ENCODE data around the gene TFCP2L1. TPM values are rescaled to one million over a fixed set of nuclear protein-coding genes. Genes with fewer than 3 reads are reported as not detected.

The TFCP2L1 gene
- total RNA-seq, 1 experiment from 2014 or later: 4.3 TPM

DNA sequence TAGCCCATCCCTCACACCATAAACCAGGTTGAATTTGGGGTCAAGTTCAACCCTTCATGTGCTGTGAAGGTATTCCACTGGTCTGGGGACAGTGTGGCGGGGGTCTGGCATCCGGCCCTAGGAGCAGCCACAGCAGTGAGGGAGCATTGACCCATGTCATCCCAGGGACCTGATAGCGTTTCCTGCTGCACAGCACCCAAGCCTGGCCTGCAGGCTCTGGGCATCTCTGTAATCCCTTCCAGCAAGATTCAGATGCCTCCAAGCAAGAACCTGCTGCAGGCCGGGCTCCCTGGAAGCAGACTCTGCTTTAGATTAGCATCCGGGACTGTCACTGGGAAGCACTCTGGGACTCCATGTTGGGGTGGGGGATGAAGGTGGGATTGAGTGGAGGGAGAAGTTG, 90.4 kb downstream of the TFCP2L1 start (continued):
- TF ChIP-seq, protein P1, sequence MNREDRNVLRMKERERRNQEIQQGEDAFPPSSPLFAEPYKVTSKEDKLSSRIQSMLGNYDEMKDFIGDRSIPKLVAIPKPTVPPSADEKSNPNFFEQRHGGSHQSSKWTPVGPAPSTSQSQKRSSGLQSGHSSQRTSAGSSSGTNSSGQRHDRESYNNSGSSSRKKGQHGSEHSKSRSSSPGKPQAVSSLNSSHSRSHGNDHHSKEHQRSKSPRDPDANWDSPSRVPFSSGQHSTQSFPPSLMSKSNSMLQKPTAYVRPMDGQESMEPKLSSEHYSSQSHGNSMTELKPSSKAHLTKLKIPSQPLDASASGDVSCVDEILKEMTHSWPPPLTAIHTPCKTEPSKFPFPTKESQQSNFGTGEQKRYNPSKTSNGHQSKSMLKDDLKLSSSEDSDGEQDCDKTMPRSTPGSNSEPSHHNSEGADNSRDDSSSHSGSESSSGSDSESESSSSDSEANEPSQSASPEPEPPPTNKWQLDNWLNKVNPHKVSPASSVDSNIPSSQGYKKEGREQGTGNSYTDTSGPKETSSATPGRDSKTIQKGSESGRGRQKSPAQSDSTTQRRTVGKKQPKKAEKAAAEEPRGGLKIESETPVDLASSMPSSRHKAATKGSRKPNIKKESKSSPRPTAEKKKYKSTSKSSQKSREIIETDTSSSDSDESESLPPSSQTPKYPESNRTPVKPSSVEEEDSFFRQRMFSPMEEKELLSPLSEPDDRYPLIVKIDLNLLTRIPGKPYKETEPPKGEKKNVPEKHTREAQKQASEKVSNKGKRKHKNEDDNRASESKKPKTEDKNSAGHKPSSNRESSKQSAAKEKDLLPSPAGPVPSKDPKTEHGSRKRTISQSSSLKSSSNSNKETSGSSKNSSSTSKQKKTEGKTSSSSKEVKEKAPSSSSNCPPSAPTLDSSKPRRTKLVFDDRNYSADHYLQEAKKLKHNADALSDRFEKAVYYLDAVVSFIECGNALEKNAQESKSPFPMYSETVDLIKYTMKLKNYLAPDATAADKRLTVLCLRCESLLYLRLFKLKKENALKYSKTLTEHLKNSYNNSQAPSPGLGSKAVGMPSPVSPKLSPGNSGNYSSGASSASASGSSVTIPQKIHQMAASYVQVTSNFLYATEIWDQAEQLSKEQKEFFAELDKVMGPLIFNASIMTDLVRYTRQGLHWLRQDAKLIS (CRISPR knock-in tag; IDR thresholded peaks at IDR 0.05; ENCODE audit: borderline replicate concordance): no peak
- TF ChIP-seq SP1 (CRISPR knock-in tag; conservative IDR thresholded peaks at IDR 0.05): no peak
- TF ChIP-seq, protein P2, sequence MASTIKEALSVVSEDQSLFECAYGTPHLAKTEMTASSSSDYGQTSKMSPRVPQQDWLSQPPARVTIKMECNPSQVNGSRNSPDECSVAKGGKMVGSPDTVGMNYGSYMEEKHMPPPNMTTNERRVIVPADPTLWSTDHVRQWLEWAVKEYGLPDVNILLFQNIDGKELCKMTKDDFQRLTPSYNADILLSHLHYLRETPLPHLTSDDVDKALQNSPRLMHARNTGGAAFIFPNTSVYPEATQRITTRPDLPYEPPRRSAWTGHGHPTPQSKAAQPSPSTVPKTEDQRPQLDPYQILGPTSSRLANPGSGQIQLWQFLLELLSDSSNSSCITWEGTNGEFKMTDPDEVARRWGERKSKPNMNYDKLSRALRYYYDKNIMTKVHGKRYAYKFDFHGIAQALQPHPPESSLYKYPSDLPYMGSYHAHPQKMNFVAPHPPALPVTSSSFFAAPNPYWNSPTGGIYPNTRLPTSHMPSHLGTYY (CRISPR knock-in tag; IDR thresholded peaks at IDR 0.05): no peak
- no peak for TF ChIP-seq ZNF317 (CRISPR knock-in tag; IDR thresholded peaks at IDR 0.05; ENCODE audit: borderline replicate concordance, low read depth)

DNA sequence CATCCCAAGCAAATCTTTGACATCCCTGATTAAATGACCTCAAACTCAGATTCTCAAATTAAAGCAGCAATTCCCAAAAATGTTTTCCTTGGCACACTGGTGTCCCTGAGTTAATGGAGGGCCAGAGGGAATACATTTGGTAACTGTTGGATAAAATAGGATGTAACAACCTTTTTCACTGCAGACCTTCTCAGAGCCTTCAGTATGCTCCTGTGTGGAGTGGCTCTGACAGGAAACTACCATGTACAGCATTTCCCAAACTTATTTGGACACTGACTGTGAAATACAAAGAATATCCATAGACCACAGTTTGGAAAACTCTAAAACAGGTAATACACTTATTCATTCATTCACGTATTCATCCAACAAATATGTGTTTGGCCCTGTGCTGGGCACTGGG, 91.8 kb downstream of the TFCP2L1 start:
- Mint-ChIP-seq H3K4me1 (peaks cover 16% of the 10 kb centered on the region), H3K36me3 (no peaks in the 10 kb centered on the region), H3K4me3 (no peak overlapping the region), H3K27me3 (ENCODE audit: low read depth) (no peaks in the 10 kb centered on the region; the same call in 1 of the 2 replicates), H3K27ac (no peak overlapping the region), H3K9me3 (no peaks in the 10 kb centered on the region)
- ChIA-PET POLR2A (no interaction called here), CTCF (no interaction called here)
- ATAC-seq (no peak), DNase-seq (ENCODE audit: low spot score) (no peak)
- TF ChIP-seq, protein P3, sequence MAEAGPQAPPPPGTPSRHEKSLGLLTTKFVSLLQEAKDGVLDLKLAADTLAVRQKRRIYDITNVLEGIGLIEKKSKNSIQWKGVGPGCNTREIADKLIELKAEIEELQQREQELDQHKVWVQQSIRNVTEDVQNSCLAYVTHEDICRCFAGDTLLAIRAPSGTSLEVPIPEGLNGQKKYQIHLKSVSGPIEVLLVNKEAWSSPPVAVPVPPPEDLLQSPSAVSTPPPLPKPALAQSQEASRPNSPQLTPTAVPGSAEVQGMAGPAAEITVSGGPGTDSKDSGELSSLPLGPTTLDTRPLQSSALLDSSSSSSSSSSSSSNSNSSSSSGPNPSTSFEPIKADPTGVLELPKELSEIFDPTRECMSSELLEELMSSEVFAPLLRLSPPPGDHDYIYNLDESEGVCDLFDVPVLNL (CRISPR knock-in tag; IDR thresholded peaks at IDR 0.05; ENCODE audit: borderline replicate concordance, low read depth): no peak
- no peak for TF ChIP-seq NFYB (CRISPR knock-in tag; conservative IDR thresholded peaks at IDR 0.05; ENCODE audit: low read depth)

DNA sequence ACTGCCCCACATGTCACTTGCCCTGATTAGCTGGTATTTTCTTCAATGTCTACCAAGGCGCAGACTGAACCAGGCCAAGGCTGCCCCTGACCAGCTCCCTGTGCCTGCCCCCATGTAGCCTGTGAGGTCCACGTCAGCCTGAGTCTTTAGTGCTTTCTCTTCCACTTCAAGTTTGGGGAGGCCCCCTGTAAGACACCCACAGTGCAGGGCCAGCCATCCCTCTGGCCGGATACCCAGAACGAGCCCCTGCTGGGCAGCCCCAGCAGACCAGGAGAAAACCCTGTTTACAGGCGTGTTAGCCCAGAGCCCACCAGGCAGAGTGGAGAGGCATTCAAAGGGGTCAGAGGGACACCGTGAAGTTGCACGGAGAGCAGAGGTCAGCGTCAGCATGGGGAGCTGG, 92.4 kb downstream of the TFCP2L1 start:
- H3K36me3 Mint-ChIP-seq: no peaks in the 10 kb centered on the region
- POLR2A ChIA-PET: no interaction called here
- H3K9me3 Mint-ChIP-seq: no peaks in the 10 kb centered on the region
- peaks cover 17% of the 10 kb centered on the region for H3K4me1 Mint-ChIP-seq
- H3K27ac Mint-ChIP-seq: no peak overlapping the region
- H3K4me3 Mint-ChIP-seq: no peak overlapping the region
- TF ChIP-seq ELF4 (CRISPR knock-in tag; IDR thresholded peaks at IDR 0.05; ENCODE audit: low read depth): no peak
- no peak for TF ChIP-seq ZNF138 (CRISPR knock-in tag; conservative IDR thresholded peaks at IDR 0.05)
- no peak for DNase-seq (ENCODE audit: low spot score)
- H3K27me3 Mint-ChIP-seq (ENCODE audit: low read depth): no peaks in the 10 kb centered on the region; the same call in 1 of the 2 replicates
- ATAC-seq: no peak
- CTCF ChIA-PET: no interaction called here

DNA sequence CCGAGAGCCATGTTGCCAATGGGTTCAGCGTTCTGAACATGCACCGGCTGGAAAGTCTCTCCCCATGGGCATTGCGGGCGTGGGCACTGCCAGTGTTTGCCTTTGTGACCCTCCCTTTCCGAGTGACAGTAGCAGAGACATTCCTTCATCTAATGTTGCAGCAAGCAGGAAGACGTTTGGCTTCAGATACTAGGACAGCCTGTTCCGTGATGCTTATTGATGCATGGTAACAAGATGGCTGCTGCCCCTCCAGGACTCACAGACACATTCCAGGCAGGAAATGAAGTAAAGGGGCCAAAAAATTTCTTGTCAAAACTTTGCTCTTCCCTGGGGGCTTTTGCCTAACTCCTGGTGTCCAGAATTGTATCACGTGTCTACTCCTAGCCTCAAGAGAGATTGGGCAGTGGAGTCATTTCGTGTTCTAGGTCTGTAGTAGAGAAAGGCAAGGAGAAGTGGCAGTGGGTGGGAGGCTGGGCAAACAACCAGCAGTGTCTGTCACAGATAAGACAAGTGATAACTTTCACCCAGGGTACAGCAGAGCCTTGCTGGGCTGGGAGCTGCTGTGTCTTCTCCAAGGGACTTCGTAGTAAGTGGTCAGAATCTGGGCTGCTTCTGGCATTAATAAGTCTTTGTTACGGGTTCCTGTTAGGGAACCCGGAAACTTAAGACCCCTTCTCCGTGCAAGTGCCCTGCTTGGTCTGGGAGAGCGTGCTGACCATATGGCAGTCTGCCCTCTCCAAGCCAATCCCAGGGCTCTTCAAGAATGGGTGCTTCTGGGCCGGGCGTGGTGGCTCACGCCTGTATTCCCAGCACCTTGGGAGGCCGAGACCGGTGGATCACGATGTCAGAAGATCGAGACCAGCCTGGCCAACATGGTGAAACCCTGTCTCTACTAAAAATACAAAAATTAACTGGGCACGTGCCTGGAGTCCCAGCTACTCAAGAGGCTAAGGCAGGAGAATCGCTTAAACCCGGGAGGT, 93.5 kb downstream of the TFCP2L1 start:
- Mint-ChIP-seq H3K27ac (no peak overlapping the region), H3K4me1 (peaks cover 15% of the 10 kb centered on the region), H3K9me3 (no peaks in the 10 kb centered on the region), H3K4me3 (no peak overlapping the region), H3K27me3 (ENCODE audit: low read depth) (no peaks in the 10 kb centered on the region; the same call in 1 of the 2 replicates), H3K36me3 (no peaks in the 10 kb centered on the region)
- CTCF ChIA-PET: no interaction called here
- ATAC-seq: no peak
- no peak for DNase-seq (ENCODE audit: low spot score)
- POLR2A ChIA-PET: no interaction called here
- TF ChIP-seq, protein P4, sequence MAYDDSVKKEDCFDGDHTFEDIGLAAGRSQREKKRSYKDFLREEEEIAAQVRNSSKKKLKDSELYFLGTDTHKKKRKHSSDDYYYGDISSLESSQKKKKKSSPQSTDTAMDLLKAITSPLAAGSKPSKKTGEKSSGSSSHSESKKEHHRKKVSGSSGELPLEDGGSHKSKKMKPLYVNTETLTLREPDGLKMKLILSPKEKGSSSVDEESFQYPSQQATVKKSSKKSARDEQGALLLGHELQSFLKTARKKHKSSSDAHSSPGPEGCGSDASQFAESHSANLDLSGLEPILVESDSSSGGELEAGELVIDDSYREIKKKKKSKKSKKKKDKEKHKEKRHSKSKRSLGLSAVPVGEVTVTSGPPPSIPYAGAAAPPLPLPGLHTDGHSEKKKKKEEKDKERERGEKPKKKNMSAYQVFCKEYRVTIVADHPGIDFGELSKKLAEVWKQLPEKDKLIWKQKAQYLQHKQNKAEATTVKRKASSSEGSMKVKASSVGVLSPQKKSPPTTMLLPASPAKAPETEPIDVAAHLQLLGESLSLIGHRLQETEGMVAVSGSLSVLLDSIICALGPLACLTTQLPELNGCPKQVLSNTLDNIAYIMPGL (CRISPR knock-in tag; IDR thresholded peaks at IDR 0.05): no peak
- no peak for TF ChIP-seq GABPB1 (CRISPR knock-in tag; IDR thresholded peaks at IDR 0.05)
- no peak for TF ChIP-seq TCF7 (CRISPR knock-in tag; IDR thresholded peaks at IDR 0.05; ENCODE audit: low read depth)
- no peak for TF ChIP-seq RORB (CRISPR knock-in tag; IDR thresholded peaks at IDR 0.05)
- TF ChIP-seq, protein P5, sequence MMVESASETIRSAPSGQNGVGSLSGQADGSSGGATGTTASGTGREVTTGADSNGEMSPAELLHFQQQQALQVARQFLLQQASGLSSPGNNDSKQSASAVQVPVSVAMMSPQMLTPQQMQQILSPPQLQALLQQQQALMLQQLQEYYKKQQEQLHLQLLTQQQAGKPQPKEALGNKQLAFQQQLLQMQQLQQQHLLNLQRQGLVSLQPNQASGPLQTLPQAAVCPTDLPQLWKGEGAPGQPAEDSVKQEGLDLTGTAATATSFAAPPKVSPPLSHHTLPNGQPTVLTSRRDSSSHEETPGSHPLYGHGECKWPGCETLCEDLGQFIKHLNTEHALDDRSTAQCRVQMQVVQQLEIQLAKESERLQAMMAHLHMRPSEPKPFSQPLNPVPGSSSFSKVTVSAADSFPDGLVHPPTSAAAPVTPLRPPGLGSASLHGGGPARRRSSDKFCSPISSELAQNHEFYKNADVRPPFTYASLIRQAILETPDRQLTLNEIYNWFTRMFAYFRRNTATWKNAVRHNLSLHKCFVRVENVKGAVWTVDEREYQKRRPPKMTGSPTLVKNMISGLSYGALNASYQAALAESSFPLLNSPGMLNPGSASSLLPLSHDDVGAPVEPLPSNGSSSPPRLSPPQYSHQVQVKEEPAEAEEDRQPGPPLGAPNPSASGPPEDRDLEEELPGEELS (CRISPR knock-in tag; IDR thresholded peaks at IDR 0.05): no peak
- TF ChIP-seq HMGA2 (CRISPR knock-in tag; IDR thresholded peaks at IDR 0.05): no peak
- TF ChIP-seq, protein P6, sequence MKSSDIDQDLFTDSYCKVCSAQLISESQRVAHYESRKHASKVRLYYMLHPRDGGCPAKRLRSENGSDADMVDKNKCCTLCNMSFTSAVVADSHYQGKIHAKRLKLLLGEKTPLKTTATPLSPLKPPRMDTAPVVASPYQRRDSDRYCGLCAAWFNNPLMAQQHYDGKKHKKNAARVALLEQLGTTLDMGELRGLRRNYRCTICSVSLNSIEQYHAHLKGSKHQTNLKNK (CRISPR knock-in tag; IDR thresholded peaks at IDR 0.05): no peak
- TF ChIP-seq, protein P7, sequence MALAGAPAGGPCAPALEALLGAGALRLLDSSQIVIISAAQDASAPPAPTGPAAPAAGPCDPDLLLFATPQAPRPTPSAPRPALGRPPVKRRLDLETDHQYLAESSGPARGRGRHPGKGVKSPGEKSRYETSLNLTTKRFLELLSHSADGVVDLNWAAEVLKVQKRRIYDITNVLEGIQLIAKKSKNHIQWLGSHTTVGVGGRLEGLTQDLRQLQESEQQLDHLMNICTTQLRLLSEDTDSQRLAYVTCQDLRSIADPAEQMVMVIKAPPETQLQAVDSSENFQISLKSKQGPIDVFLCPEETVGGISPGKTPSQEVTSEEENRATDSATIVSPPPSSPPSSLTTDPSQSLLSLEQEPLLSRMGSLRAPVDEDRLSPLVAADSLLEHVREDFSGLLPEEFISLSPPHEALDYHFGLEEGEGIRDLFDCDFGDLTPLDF (CRISPR knock-in tag; IDR thresholded peaks at IDR 0.05): no peak
- no peak for TF ChIP-seq SOX15 (CRISPR knock-in tag; IDR thresholded peaks at IDR 0.05)
